ENCODE results near the gene FAM47C.

DNA sequence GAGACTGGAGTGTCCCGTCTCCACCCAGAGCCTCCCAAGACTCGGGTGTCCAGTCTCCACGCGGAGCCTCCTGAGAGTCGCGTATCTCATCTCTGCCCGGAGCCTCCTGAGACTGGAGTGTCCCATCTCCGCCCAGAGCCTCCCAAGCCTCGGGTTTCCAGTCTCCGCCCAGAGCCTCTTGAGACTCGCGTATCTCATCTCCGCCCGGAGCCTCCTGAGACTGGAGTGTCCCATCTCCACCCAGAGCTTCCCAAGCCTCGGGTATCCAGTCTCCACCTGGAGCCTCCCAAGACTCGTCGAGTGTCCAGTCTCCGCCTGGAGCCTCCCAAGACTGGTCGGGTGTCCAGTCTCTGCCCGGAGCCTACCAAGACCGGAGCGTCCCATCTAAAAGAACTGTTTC, 2.3 kb downstream of the FAM47C start:
- TF ChIP-seq CTCF (conservative IDR thresholded peaks at IDR 0.05) (no peak), ZFX (IDR thresholded peaks at IDR 0.05) (no peak)

Data from C4-2B (cell line).